IMR-90 (cell line): ENCODE results near the gene PTPN22. TPM values are rescaled to one million over a fixed set of nuclear protein-coding genes. Genes with fewer than 3 reads are reported as not detected.
A peak's percentile ranks its signal among the peaks of the same experiment; 100 is the strongest.

Experiments
- ATAC-seq: fragments of 200-7000 bp; cut with Tn5 transposase; 2 replicates; pipeline ENCODE4 v1.9.1; 2020; ENCODE audit warnings: low read depth, mild to moderate bottlenecking, moderate library complexity
- BruUV-seq: library from RNA; stranded (reverse); fragments of 400-500 nt; replicated peaks from 2 replicates; lab custom pipeline; 2021; lab: Mats Ljungman, UMichigan
- CTCF ChIA-PET: fragments of 300-600 bp; formaldehyde crosslinking; extraction: SDS; loops from one replicate; lab custom pipeline; 2021; ENCODE audit warnings: antibody characterized with exemption; lab: Yijun Ruan, JAX
- POLR2A ChIA-PET: fragments of 300-600 bp; sonication (Branson Sonifier 250); formaldehyde crosslinking; loops from one replicate; lab custom pipeline; 2022; ENCODE audit warnings: antibody characterized with exemption; ENCODE audit not compliant: unreplicated experiment; lab: Charles Lee
- DNase-seq: peaks from one replicate; pipeline ENCODE4 v3.0.0; 2013
- H2AFZ ChIP-seq: replicated peaks from 2 replicates; pipeline ENCODE3; 2013; ENCODE audit warnings: low read length, mild to moderate bottlenecking; ENCODE audit not compliant: poor library complexity
- H2AK5ac ChIP-seq: 2 replicates; pipeline ENCODE4 v1.6.1; 2013; ENCODE audit warnings: low read depth, low read length, inconsistent platforms
- H2AK9ac ChIP-seq: replicated peaks from 2 replicates; pipeline ENCODE3; 2013; ENCODE audit warnings: mild to moderate bottlenecking, low read depth, low read length, moderate library complexity; ENCODE audit not compliant: poor library complexity
- H2BK120ac ChIP-seq: 2 replicates; pipeline ENCODE4 v1.6.1; 2013; ENCODE audit warnings: low read depth, low read length, inconsistent platforms
- H2BK15ac ChIP-seq: 3 replicates; pipeline ENCODE4 v1.6.1; 2013; ENCODE audit warnings: low read depth, low read length, inconsistent platforms
- H2BK20ac ChIP-seq: 2 replicates; pipeline ENCODE4 v1.6.1; 2013; ENCODE audit warnings: low read depth, mild to moderate bottlenecking, inconsistent platforms, low read length, moderate library complexity
- H2BK5ac ChIP-seq: 2 replicates; pipeline ENCODE4 v1.6.1; 2013; ENCODE audit warnings: mild to moderate bottlenecking, low read depth, low read length, inconsistent platforms; ENCODE audit not compliant: poor library complexity, severe bottlenecking
- H3K14ac ChIP-seq: replicated peaks from 2 replicates; pipeline ENCODE4 v1.6.1; 2013; ENCODE audit warnings: low read depth, low read length, inconsistent platforms
- H3K18ac ChIP-seq: 2 replicates; pipeline ENCODE4 v1.6.1; 2013; ENCODE audit warnings: low read depth, low read length, control low read depth
- H3K23ac ChIP-seq: 2 replicates; pipeline ENCODE4 v1.6.1; 2013; ENCODE audit warnings: low read depth, low read length, inconsistent platforms
- H3K27ac ChIP-seq: 2 replicates; pipeline ENCODE4 v1.5.1; 2013; ENCODE audit warnings: mild to moderate bottlenecking, control low read depth, low read length; ENCODE audit not compliant: insufficient read depth
- H3K27me3 ChIP-seq: 2 replicates; pipeline ENCODE4 v1.6.1; 2013; ENCODE audit warnings: low read length; ENCODE audit not compliant: control insufficient read depth, insufficient read depth
- H3K36me3 ChIP-seq: 2 replicates; pipeline ENCODE4 v1.6.1; 2013; ENCODE audit warnings: low read length, mixed read lengths; ENCODE audit not compliant: control insufficient read depth, insufficient read depth
- H3K4ac ChIP-seq: 2 replicates; pipeline ENCODE4 v1.6.1; 2013; ENCODE audit warnings: low read depth, low read length, inconsistent platforms
- H3K4me1 ChIP-seq: 2 replicates; pipeline ENCODE4 v1.6.1; 2013; ENCODE audit warnings: low read length, mixed read lengths; ENCODE audit not compliant: control insufficient read depth, insufficient read depth
- H3K4me2 ChIP-seq: 2 replicates; pipeline ENCODE4 v1.6.1; 2013; ENCODE audit warnings: low read depth, mild to moderate bottlenecking, control low read depth, low read length, moderate library complexity
- H3K4me3 ChIP-seq: 2 replicates; pipeline ENCODE4 v1.5.1; 2013; ENCODE audit warnings: low read depth, mild to moderate bottlenecking, control low read depth, low read length, moderate library complexity; ENCODE audit not compliant: insufficient read depth
- H3K56ac ChIP-seq: 2 replicates; pipeline ENCODE4 v1.6.1; 2013; ENCODE audit warnings: low read length, inconsistent platforms; ENCODE audit not compliant: insufficient read depth; ENCODE audit errors: extremely low read depth
- H3K79me1 ChIP-seq, 2 experiments: 2 replicates each; pipeline ENCODE4 v1.6.1; 2013; ENCODE audit warnings: low read length in 2 of 2, inconsistent platforms in 1 of 2, low read depth in 1 of 2
- H3K9ac ChIP-seq: 2 replicates; pipeline ENCODE4 v1.6.1; 2013; ENCODE audit warnings: low read depth, low read length, control low read depth
- H3K9me1 ChIP-seq: 2 replicates; pipeline ENCODE4 v1.6.1; 2013; ENCODE audit warnings: low read length, inconsistent platforms; ENCODE audit not compliant: insufficient read depth
- H3K9me3 ChIP-seq: 2 replicates; pipeline ENCODE4 v1.6.1; 2013; ENCODE audit warnings: low read length; ENCODE audit not compliant: control insufficient read depth, insufficient read depth
- H4K20me1 ChIP-seq: 2 replicates; pipeline ENCODE4 v1.6.1; 2013; ENCODE audit warnings: low read length, inconsistent platforms; ENCODE audit not compliant: insufficient read depth
- H4K5ac ChIP-seq: 2 replicates; pipeline ENCODE4 v1.6.1; 2013; ENCODE audit warnings: mild to moderate bottlenecking, low read depth, low read length, control low read depth
- H4K8ac ChIP-seq, 2 experiments: 2 replicates each; pipeline ENCODE4 v1.6.1; 2013; ENCODE audit warnings: low read depth in 2 of 2, low read length in 2 of 2, control low read depth in 1 of 2, inconsistent platforms in 1 of 2
- H4K91ac ChIP-seq: 2 replicates; pipeline ENCODE4 v1.6.1; 2013; ENCODE audit warnings: low read depth, low read length, inconsistent platforms; ENCODE audit not compliant: insufficient read depth
- BHLHE40 ChIP-seq: fragments of 150-350 bp; IDR thresholded peaks from 2 replicates; pipeline ENCODE4 v1.6.1; 2016; ENCODE audit warnings: mild to moderate bottlenecking, low read depth, low read length
- CHD1 ChIP-seq: IDR thresholded peaks from 2 replicates; pipeline ENCODE4 v1.6.1; 2012; ENCODE audit warnings: low read depth, low read length, improper control_type of control experiment
- FOS ChIP-seq: fragments of 150-350 bp; IDR thresholded peaks from 2 replicates; pipeline ENCODE4 v1.6.1; 2016; ENCODE audit warnings: low read depth, low read length
- NFE2L2 ChIP-seq: fragments of 150-350 bp; IDR thresholded peaks from 2 replicates; pipeline ENCODE4 v1.6.1; 2016; ENCODE audit warnings: low read depth, mild to moderate bottlenecking, low read length
- POLR2A ChIP-seq: IDR thresholded peaks from 2 replicates; pipeline ENCODE4 v1.6.1; 2012; ENCODE audit warnings: mild to moderate bottlenecking, low read depth, low read length
- RCOR1 ChIP-seq: IDR thresholded peaks from 2 replicates; pipeline ENCODE4 v1.6.1; 2012; ENCODE audit warnings: mild to moderate bottlenecking, low read length, improper control_type of control experiment; ENCODE audit not compliant: insufficient replicate concordance
- dilution Hi-C: fragments of 300-500 bp; cut with HindIII; formaldehyde crosslinking; loops from one replicate; pipeline ENCODE4 v1.14.3; 2018; ENCODE audit warnings: low sequenced_read_pairs; ENCODE audit not compliant: unreplicated experiment
- in situ Hi-C: fragments of 300-500 bp; cut with MboI; formaldehyde crosslinking; loops from 3 replicates; pipeline ENCODE4 v1.14.3; 2019; ENCODE audit warnings: low sequenced_read_pairs, inconsistent platforms, mixed read lengths
- intact Hi-C: fragments of 100-400 bp; cut with micrococcal nuclease; formaldehyde crosslinking; loops from 2 replicates; pipeline ENCODE4 v1.10.0; 2022
- polyA plus RNA-seq, 3 experiments: library from polyadenylated mRNA; depleted of rRNA; stranded (reverse); fragments of >200 nt; gene quantifications; 2 replicates each; pipeline ENCODE4 v1.2.3, GENCODE V29; 2012; ENCODE audit warnings: low replicate concordance in 1 of 3
- total RNA-seq: library from RNA; depleted of rRNA; stranded (reverse); fragments of >200 nt; gene quantifications from 2 replicates; pipeline ENCODE4 v1.2.3, GENCODE V29; 2012

Gene PTPN22
- total and polyA plus RNA-seq, 2 of the 4 experiments (the other 2 are of a cell fraction) = 0.14 to 0.18 TPM

DNA sequence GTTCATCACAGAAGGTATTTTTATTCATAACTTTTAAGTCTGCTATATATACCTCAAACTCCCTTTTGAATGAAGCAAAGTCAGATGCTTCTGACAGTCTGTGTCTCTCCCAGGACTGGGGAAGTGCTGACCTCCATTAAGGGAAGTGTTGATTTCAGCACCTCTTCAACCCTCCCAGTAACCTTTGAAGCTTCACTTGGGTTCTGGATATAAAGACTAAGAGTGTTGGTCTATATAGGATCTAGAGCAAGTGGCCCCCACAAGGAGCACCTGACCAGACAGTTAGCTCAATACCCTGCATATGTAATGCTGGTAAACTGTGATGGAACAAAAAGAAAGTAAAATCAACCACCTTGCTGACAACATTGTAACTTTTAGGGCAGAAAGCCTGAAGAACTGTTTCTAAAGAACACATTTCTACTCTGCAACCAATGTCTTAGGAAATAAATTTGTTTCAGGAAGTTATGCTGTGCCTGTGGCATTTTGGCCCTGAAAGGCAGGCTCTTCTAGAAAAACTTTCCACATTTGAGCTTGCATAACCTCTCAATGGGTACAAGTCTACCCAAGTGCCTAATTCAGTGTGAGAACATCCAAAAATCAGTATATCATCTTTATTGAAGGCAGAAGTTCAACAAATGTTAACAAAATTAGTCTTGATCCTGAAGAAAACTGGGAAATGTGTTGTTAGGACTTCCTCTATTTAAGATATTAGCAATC is 865 bp upstream of the PTPN22 start:
- Histone ChIP-seq H2BK15ac (no peak overlapping the region), H3K4ac (no peak overlapping the region), H3K4me3 (no peak overlapping the region), H2AFZ (no peak overlapping the region), H2AK9ac (no peak overlapping the region), H3K27me3 (no peaks in the 10 kb centered on the region), H3K18ac (no peak overlapping the region; the same call in 1 of the 2 replicates), H2AK5ac (no peak overlapping the region), H4K5ac (no peak overlapping the region), H3K9ac (no peak overlapping the region), H3K27ac (no peak overlapping the region), H3K56ac (no peak overlapping the region), H2BK120ac (no peak overlapping the region), H2BK5ac (no peak overlapping the region), H3K9me3 (no peaks in the 10 kb centered on the region), H2BK20ac (no peak overlapping the region), H3K4me1 (peaks cover 6% of the 10 kb centered on the region; the same call in 1 of the 2 replicates), H4K8ac (peak overlapping the region in 1 of 2 experiments; percentile 29; a peak in 1 of 4 replicates), H4K91ac (no peak overlapping the region), H3K4me2 (no peak overlapping the region; the same call in 1 of the 2 replicates), H3K14ac (0 out of 2 replicates have a peak overlapping the region, but pooled peaks have one; percentile 5), H3K9me1 (peaks cover 3% of the 10 kb centered on the region; the same call in 1 of the 2 replicates), H3K23ac (no peak overlapping the region), H4K20me1 (no peaks in the 10 kb centered on the region), H3K79me1 (no peaks in the 10 kb centered on the region), H3K36me3 (no peaks in the 10 kb centered on the region)
- intact Hi-C loops (no loop called here), in situ Hi-C loops (loop anchor here (25.0 kb wide), 1 partner anchor 415 kb away; no protein-coding TSS in a partner anchor), dilution Hi-C loops (no loop called here)
- BruUV-seq = no TSS peak
- ATAC-seq (no peak), DNase-seq (no peak)
- TF ChIP-seq FOS = no peak
- TF ChIP-seq CHD1 = no peak
- no peak for TF ChIP-seq RCOR1
- TF ChIP-seq POLR2A = no peak
- TF ChIP-seq BHLHE40 = no peak
- no peak for TF ChIP-seq NFE2L2
- ChIA-PET CTCF (no interaction called here), POLR2A (no interaction called here)
